Measurements from ENCODE around the gene MSI2. TPM values are rescaled to one million over a fixed set of nuclear protein-coding genes. Genes with fewer than 3 reads are reported as not detected.

The MSI2 gene
- total and polyA plus RNA-seq, 9 of the 15 experiments (the other 6 are each of a cell fraction or from before 2014, with no cell fraction given): 4.6 to 61.8 (median 42.4) TPM

DNA sequence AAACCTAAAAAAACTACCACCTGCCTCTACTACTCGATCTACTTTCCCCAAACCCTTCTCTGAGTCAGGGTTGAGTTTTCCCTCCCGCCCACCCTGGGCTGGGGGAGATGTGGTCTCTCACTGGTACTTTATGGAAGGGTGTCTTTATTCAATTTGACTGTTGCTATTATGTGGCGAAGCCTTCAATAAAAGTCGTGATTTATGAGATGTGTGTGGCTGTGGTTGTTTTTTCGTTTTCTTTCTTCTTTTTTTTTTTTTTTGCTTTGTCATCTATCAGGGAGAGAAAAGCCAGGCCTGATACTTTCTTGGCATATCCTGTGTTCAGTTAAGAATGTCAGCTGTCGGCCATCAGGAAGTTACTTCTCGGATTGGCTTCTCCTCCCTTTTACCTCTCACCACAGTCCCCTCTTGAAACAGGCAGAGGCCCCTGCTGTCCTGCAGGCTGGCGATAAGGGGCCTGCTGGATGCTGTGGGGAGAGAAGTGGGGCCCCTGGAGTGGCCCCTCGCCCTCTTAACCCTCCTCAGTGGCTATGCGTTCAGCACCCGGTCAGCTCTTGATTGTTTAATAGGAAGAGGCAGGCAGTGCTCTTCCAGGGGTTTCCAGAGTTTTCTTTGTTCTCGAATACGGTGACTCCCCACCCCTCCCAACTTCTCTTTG is 123.0 kb downstream of the MSI2 start (continued):
- TF ChIP-seq ZNF57 (CRISPR knock-in tag; IDR thresholded peaks at IDR 0.05) (no peak), ZNF764 (CRISPR knock-in tag; IDR thresholded peaks at IDR 0.05; ENCODE audit: low read depth) (peak; percentile 12; the same call in 1 of the 2 replicates), RBM39 (optimal IDR thresholded peaks at IDR 0.05; ENCODE audit: low read depth, low read length) (no peak), HDAC1 (IDR thresholded peaks at IDR 0.05) (peak; percentile 8 to 96; a peak in 2 of 4 replicates), CHCHD3 (CRISPR knock-in tag; IDR thresholded peaks at IDR 0.05) (no peak), TBP (optimal IDR thresholded peaks at IDR 0.05; ENCODE audit: low read depth, low read length) (no peak), RBM15 (IDR thresholded peaks at IDR 0.05; ENCODE audit: insufficient read depth, low read length) (no peak), ZKSCAN1 (IDR thresholded peaks at IDR 0.05; ENCODE audit: low read depth, low read length) (peak; percentile 68; the same call in 1 of the 2 replicates), FOXK2 (conservative IDR thresholded peaks at IDR 0.05 in 1 of 2, IDR thresholded peaks at IDR 0.05 in 1 of 2; ENCODE audit: low read depth in 2 of 2) (peak in 1 of 2 experiments; percentile 58; a peak in 2 of 4 replicates), NCOA4 (IDR thresholded peaks at IDR 0.05; ENCODE audit: partially characterized antibody) (no peak)
- TF ChIP-seq, protein P1, sequence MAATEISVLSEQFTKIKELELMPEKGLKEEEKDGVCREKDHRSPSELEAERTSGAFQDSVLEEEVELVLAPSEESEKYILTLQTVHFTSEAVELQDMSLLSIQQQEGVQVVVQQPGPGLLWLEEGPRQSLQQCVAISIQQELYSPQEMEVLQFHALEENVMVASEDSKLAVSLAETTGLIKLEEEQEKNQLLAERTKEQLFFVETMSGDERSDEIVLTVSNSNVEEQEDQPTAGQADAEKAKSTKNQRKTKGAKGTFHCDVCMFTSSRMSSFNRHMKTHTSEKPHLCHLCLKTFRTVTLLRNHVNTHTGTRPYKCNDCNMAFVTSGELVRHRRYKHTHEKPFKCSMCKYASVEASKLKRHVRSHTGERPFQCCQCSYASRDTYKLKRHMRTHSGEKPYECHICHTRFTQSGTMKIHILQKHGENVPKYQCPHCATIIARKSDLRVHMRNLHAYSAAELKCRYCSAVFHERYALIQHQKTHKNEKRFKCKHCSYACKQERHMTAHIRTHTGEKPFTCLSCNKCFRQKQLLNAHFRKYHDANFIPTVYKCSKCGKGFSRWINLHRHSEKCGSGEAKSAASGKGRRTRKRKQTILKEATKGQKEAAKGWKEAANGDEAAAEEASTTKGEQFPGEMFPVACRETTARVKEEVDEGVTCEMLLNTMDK (IDR thresholded peaks at IDR 0.05; ENCODE audit: borderline replicate concordance, insufficient read depth, low read depth, low read length, poor library complexity, severe bottlenecking): no peak
- TF ChIP-seq, protein P2, sequence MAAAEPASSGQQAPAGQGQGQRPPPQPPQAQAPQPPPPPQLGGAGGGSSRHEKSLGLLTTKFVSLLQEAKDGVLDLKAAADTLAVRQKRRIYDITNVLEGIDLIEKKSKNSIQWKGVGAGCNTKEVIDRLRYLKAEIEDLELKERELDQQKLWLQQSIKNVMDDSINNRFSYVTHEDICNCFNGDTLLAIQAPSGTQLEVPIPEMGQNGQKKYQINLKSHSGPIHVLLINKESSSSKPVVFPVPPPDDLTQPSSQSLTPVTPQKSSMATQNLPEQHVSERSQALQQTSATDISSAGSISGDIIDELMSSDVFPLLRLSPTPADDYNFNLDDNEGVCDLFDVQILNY (CRISPR knock-in tag; IDR thresholded peaks at IDR 0.05): no peak
- TF ChIP-seq, protein P3, sequence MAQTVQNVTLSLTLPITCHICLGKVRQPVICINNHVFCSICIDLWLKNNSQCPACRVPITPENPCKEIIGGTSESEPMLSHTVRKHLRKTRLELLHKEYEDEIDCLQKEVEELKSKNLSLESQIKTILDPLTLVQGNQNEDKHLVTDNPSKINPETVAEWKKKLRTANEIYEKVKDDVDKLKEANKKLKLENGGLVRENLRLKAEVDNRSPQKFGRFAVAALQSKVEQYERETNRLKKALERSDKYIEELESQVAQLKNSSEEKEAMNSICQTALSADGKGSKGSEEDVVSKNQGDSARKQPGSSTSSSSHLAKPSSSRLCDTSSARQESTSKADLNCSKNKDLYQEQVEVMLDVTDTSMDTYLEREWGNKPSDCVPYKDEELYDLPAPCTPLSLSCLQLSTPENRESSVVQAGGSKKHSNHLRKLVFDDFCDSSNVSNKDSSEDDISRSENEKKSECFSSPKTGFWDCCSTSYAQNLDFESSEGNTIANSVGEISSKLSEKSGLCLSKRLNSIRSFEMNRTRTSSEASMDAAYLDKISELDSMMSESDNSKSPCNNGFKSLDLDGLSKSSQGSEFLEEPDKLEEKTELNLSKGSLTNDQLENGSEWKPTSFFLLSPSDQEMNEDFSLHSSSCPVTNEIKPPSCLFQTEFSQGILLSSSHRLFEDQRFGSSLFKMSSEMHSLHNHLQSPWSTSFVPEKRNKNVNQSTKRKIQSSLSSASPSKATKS (CRISPR knock-in tag; IDR thresholded peaks at IDR 0.05): no peak
- TF ChIP-seq, protein P4, sequence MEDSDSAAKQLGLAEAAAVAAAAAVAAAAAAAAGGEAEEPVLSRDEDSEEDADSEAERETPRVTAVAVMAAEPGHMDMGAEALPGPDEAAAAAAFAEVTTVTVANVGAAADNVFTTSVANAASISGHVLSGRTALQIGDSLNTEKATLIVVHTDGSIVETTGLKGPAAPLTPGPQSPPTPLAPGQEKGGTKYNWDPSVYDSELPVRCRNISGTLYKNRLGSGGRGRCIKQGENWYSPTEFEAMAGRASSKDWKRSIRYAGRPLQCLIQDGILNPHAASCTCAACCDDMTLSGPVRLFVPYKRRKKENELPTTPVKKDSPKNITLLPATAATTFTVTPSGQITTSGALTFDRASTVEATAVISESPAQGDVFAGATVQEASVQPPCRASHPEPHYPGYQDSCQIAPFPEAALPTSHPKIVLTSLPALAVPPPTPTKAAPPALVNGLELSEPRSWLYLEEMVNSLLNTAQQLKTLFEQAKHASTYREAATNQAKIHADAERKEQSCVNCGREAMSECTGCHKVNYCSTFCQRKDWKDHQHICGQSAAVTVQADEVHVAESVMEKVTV (CRISPR knock-in tag; IDR thresholded peaks at IDR 0.05): no peak
- TF ChIP-seq, protein P5, sequence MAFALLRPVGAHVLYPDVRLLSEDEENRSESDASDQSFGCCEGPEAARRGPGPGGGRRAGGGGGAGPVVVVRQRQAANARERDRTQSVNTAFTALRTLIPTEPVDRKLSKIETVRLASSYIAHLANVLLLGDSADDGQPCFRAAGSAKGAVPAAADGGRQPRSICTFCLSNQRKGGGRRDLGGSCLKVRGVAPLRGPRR (CRISPR knock-in tag; IDR thresholded peaks at IDR 0.05): no peak
- TF ChIP-seq, protein P6, sequence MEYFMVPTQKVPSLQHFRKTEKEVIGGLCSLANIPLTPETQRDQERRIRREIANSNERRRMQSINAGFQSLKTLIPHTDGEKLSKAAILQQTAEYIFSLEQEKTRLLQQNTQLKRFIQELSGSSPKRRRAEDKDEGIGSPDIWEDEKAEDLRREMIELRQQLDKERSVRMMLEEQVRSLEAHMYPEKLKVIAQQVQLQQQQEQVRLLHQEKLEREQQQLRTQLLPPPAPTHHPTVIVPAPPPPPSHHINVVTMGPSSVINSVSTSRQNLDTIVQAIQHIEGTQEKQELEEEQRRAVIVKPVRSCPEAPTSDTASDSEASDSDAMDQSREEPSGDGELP (CRISPR knock-in tag; IDR thresholded peaks at IDR 0.05; ENCODE audit: borderline replicate concordance): peak; percentile 95
- TF ChIP-seq, protein P7, sequence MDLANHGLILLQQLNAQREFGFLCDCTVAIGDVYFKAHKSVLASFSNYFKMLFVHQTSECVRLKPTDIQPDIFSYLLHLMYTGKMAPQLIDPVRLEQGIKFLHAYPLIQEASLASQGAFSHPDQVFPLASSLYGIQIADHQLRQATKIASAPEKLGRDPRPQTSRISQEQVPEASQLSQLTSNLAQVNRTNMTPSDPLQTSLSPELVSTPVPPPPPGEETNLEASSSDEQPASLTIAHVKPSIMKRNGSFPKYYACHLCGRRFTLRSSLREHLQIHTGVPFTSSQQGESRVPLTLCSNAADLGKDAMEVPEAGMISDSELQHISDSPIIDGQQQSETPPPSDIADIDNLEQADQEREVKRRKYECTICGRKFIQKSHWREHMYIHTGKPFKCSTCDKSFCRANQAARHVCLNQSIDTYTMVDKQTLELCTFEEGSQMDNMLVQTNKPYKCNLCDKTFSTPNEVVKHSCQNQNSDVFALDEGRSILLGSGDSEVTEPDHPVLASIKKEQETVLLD (IDR thresholded peaks at IDR 0.05): peak; percentile 57; the same call in 1 of the 2 replicates

Measured in K562 (cell line).